Measurements from ENCODE around the gene SLC66A1. TPM values are rescaled to one million over a fixed set of nuclear protein-coding genes. Genes with fewer than 3 reads are reported as not detected.
A peak's percentile ranks its signal among the peaks of the same experiment; 100 is the strongest.

The SLC66A1 gene
- polyA plus RNA-seq, 2 donors, result 8.6 to 8.9 TPM

GRCh38 chr1:19363536-19364152 lies 51.5 kb downstream of the SLC66A1 start:
- Histone ChIP-seq H3K4me1 (ENCODE audit: control insufficient read depth in 2 of 2, insufficient read depth in 2 of 2, low read length in 1 of 2) (peaks cover 14 to 28% of the 10 kb centered on the region in 2 donors), H3K9me3 (ENCODE audit: control insufficient read depth in 2 of 2, insufficient read depth in 1 of 2, low read depth in 1 of 2, low read length in 1 of 2) (no peaks in the 10 kb centered on the region), H3K4me3 (ENCODE audit: low read depth in 1 of 2, low read length in 2 of 2) (no peak overlapping the region), H3K27ac (ENCODE audit: low read depth in 2 of 2, low read length in 1 of 2) (peak overlapping the region; percentile 28 to 67), H3K36me3 (ENCODE audit: control insufficient read depth in 2 of 2, insufficient read depth in 2 of 2, low read length in 1 of 2) (peaks cover 0 to 5% of the 10 kb centered on the region in 2 donors), H3K27me3 (ENCODE audit: control insufficient read depth in 1 of 2, insufficient read depth in 2 of 2, low read length in 2 of 2) (no peaks in the 10 kb centered on the region)
- WGBS, 2 donors, result 56 to 64% methylated on average over 8 of the region's 8 CpGs

- Histone ChIP-seq H3K4me1 (ENCODE audit: control insufficient read depth in 2 of 2, insufficient read depth in 2 of 2, low read length in 1 of 2) (peaks cover 6 to 25% of the 10 kb centered on the region in 2 donors), H3K27me3 (ENCODE audit: control insufficient read depth in 1 of 2, insufficient read depth in 2 of 2, low read length in 2 of 2) (no peaks in the 10 kb centered on the region), H3K27ac (ENCODE audit: low read depth in 2 of 2, low read length in 1 of 2) (peak overlapping the region; percentile 53 to 70), H3K36me3 (ENCODE audit: control insufficient read depth in 2 of 2, insufficient read depth in 2 of 2, low read length in 1 of 2) (peaks cover 0 to 5% of the 10 kb centered on the region in 2 donors), H3K9me3 (ENCODE audit: control insufficient read depth in 2 of 2, insufficient read depth in 1 of 2, low read depth in 1 of 2, low read length in 1 of 2) (no peaks in the 10 kb centered on the region), H3K4me3 (ENCODE audit: low read depth in 1 of 2, low read length in 2 of 2) (no peak overlapping the region)
- 42 to 75% methylated on average over 10 of the region's 10 CpGs for WGBS, 2 donors
Measured at GRCh38 chr1:19365721-19366120, 53.6 kb downstream of the SLC66A1 start.

DNA sequence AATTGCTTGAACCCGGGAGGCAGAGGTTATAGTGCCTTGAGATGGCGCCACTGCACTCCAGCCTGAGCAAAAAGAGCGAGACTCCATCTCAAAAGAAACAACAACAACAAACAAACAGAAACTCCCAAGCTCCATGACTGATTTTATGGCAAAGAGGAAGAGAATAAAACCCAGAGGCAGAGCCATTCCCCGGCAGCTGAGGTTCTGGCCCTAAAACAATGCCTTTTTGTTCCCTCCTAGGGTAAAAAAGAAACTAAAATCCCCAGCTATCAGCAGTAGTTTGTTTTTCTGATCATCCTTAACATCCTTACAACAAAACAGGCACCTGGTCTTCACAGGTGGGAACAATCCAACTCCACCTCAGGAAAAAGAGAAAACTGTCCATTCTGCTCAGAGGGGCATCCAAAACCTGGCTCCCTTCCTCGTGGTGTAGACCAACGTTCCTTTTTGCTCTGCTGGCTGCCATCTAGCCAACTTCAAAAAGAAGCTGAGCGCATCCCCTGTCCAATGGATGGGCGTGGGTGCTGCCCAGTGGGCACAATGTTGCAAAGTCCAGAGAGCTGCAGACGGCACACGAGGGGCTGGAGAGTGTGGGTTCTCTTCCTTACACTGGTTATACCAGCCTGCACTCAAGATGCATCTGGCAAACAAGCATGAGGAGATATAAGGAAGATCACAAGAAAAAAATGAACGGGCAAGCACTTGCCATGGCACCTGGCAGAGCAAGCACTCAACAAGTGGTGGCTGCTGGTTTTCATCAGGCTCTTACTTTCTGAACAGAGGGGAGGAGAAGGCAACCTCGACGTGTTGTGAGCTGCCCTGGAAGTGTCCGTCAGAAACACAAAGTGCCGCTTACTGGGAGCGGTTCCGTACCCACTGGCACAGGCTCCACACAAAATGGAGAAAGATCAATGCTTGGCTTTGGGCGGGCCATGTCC lies 54.7 kb downstream of the SLC66A1 start:
- 57 to 68% methylated on average over 18 of the region's 18 CpGs for WGBS, 2 donors
- Histone ChIP-seq H3K9me3 (ENCODE audit: control insufficient read depth in 2 of 2, insufficient read depth in 1 of 2, low read depth in 1 of 2, low read length in 1 of 2) (no peaks in the 10 kb centered on the region), H3K4me1 (ENCODE audit: control insufficient read depth in 2 of 2, insufficient read depth in 2 of 2, low read length in 1 of 2) (peaks cover 4 to 26% of the 10 kb centered on the region in 2 donors), H3K4me3 (ENCODE audit: low read depth in 1 of 2, low read length in 2 of 2) (no peak overlapping the region), H3K36me3 (ENCODE audit: control insufficient read depth in 2 of 2, insufficient read depth in 2 of 2, low read length in 1 of 2) (peaks cover 2 to 11% of the 10 kb centered on the region in 2 donors), H3K27me3 (ENCODE audit: control insufficient read depth in 1 of 2, insufficient read depth in 2 of 2, low read length in 2 of 2) (no peaks in the 10 kb centered on the region), H3K27ac (ENCODE audit: low read depth in 2 of 2, low read length in 1 of 2) (peak overlapping the region; percentile 48 to 85)

DNA sequence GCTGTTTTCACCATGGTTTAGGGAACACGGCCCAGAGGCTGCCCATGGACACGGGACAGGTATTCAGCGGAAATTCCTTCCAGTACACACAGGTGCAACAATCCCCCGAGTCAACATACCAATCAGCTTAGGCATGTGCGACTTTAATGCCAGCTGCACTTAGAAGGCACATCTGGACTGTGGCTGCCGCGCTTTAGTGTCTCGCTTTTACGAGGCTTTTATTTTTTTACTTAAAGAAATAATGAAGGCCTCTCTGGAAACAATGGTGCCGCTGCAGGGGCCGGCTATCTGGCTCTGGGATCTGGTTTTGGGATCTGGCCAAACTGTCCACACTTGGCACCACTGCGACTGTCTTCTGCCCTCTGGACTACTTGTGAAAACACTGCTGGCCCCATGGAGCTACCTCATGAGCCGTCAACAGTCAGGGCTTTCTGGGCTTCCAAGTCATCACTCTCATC lies 55.5 kb downstream of the SLC66A1 start:
- Histone ChIP-seq H3K27ac (ENCODE audit: low read depth in 2 of 2, low read length in 1 of 2) (peak overlapping the region; percentile 48 to 85), H3K4me3 (ENCODE audit: low read depth in 1 of 2, low read length in 2 of 2) (no peak overlapping the region), H3K9me3 (ENCODE audit: control insufficient read depth in 2 of 2, insufficient read depth in 1 of 2, low read depth in 1 of 2, low read length in 1 of 2) (no peaks in the 10 kb centered on the region), H3K4me1 (ENCODE audit: control insufficient read depth in 2 of 2, insufficient read depth in 2 of 2, low read length in 1 of 2) (peaks cover 2 to 26% of the 10 kb centered on the region in 2 donors), H3K27me3 (ENCODE audit: control insufficient read depth in 1 of 2, insufficient read depth in 2 of 2, low read length in 2 of 2) (no peaks in the 10 kb centered on the region), H3K36me3 (ENCODE audit: control insufficient read depth in 2 of 2, insufficient read depth in 2 of 2, low read length in 1 of 2) (peaks cover 2 to 11% of the 10 kb centered on the region in 2 donors)
- 43 to 52% methylated on average over 13 of the region's 13 CpGs for WGBS, 2 donors

- Histone ChIP-seq H3K36me3 (ENCODE audit: control insufficient read depth in 2 of 2, insufficient read depth in 2 of 2, low read length in 1 of 2) (peaks cover 2 to 13% of the 10 kb centered on the region in 2 donors), H3K4me1 (ENCODE audit: control insufficient read depth in 2 of 2, insufficient read depth in 2 of 2, low read length in 1 of 2) (peaks cover 0 to 26% of the 10 kb centered on the region in 2 donors), H3K27ac (ENCODE audit: low read depth in 2 of 2, low read length in 1 of 2) (peak overlapping the region; percentile 48 to 85), H3K27me3 (ENCODE audit: control insufficient read depth in 1 of 2, insufficient read depth in 2 of 2, low read length in 2 of 2) (no peaks in the 10 kb centered on the region), H3K4me3 (ENCODE audit: low read depth in 1 of 2, low read length in 2 of 2) (no peak overlapping the region), H3K9me3 (ENCODE audit: control insufficient read depth in 2 of 2, insufficient read depth in 1 of 2, low read depth in 1 of 2, low read length in 1 of 2) (no peaks in the 10 kb centered on the region)
- WGBS, 2 donors, result 82 to 91% methylated on average over 5 of the region's 5 CpGs
Measured at GRCh38 chr1:19368050-19368449, 55.9 kb downstream of the SLC66A1 start.

DNA sequence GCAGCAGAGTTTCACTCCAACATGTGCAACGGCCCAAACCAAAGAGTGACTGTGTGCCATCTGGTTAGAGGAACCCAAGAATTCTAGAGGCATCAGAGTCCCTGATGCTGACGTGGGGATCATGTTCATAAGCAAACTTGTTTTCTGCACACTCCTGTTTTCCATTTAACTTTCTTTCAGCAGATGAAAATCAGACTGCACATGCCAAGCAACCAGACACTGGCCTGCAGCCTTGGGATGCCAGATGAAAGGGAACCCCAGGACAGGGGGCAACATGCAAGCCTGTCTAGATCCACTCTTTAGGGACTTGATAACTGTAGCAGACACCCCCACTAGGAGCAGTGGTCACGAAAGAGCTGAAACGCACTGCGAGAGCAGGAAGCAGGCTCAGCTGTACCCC lies 56.8 kb downstream of the SLC66A1 start:
- H3K36me3 ChIP-seq (ENCODE audit: control insufficient read depth in 2 of 2, insufficient read depth in 2 of 2, low read length in 1 of 2), result peaks cover 2 to 19% of the 10 kb centered on the region in 2 donors
- peaks cover 0 to 24% of the 10 kb centered on the region in 2 donors for H3K4me1 ChIP-seq (ENCODE audit: control insufficient read depth in 2 of 2, insufficient read depth in 2 of 2, low read length in 1 of 2)
- H3K9me3 ChIP-seq (ENCODE audit: control insufficient read depth in 2 of 2, insufficient read depth in 1 of 2, low read depth in 1 of 2, low read length in 1 of 2), result no peaks in the 10 kb centered on the region
- peak overlapping the region; percentile 54 to 72 for H3K27ac ChIP-seq (ENCODE audit: low read depth in 2 of 2, low read length in 1 of 2)
- H3K4me3 ChIP-seq (ENCODE audit: low read depth in 1 of 2, low read length in 2 of 2), result no peak overlapping the region
- no peaks in the 10 kb centered on the region for H3K27me3 ChIP-seq (ENCODE audit: control insufficient read depth in 1 of 2, insufficient read depth in 2 of 2, low read length in 2 of 2)
- 54 to 63% methylated on average over 5 of the region's 5 CpGs for WGBS, 2 donors

- peak overlapping the region; percentile 54 to 72 for H3K27ac ChIP-seq (ENCODE audit: low read depth in 2 of 2, low read length in 1 of 2)
Measured at GRCh38 chr1:19369396-19370090, 57.4 kb downstream of the SLC66A1 start.

GRCh38 chr1:19370453-19371170 lies 58.5 kb downstream of the SLC66A1 start:
- Histone ChIP-seq H3K27ac (ENCODE audit: low read depth in 2 of 2, low read length in 1 of 2) (peak overlapping the region in 1 of 2 donors; percentile 14), H3K9me3 (ENCODE audit: control insufficient read depth in 2 of 2, insufficient read depth in 1 of 2, low read depth in 1 of 2, low read length in 1 of 2) (no peaks in the 10 kb centered on the region), H3K27me3 (ENCODE audit: control insufficient read depth in 1 of 2, insufficient read depth in 2 of 2, low read length in 2 of 2) (no peaks in the 10 kb centered on the region), H3K36me3 (ENCODE audit: control insufficient read depth in 2 of 2, insufficient read depth in 2 of 2, low read length in 1 of 2) (peaks cover 2 to 29% of the 10 kb centered on the region in 2 donors), H3K4me3 (ENCODE audit: low read depth in 1 of 2, low read length in 2 of 2) (no peak overlapping the region), H3K4me1 (ENCODE audit: control insufficient read depth in 2 of 2, insufficient read depth in 2 of 2, low read length in 1 of 2) (peaks cover 0 to 29% of the 10 kb centered on the region in 2 donors)
- WGBS, 2 donors, result 80% methylated on average over 13 of the region's 13 CpGs

More at GRCh38 chr1:19369396-19370090, 57.4 kb downstream of the SLC66A1 start:
- Histone ChIP-seq H3K36me3 (ENCODE audit: control insufficient read depth in 2 of 2, insufficient read depth in 2 of 2, low read length in 1 of 2) (peaks cover 2 to 23% of the 10 kb centered on the region in 2 donors), H3K4me3 (ENCODE audit: low read depth in 1 of 2, low read length in 2 of 2) (no peak overlapping the region), H3K4me1 (ENCODE audit: control insufficient read depth in 2 of 2, insufficient read depth in 2 of 2, low read length in 1 of 2) (peaks cover 0 to 28% of the 10 kb centered on the region in 2 donors), H3K9me3 (ENCODE audit: control insufficient read depth in 2 of 2, insufficient read depth in 1 of 2, low read depth in 1 of 2, low read length in 1 of 2) (no peaks in the 10 kb centered on the region), H3K27me3 (ENCODE audit: control insufficient read depth in 1 of 2, insufficient read depth in 2 of 2, low read length in 2 of 2) (no peaks in the 10 kb centered on the region)
- 43 to 58% methylated on average over 16 of the region's 16 CpGs for WGBS, 2 donors

Data from esophagus (tissue), 2 donors.